Peyer's patch (tissue), 4 donors: ENCODE measurements around the gene SV2B. TPM values are rescaled to one million over a fixed set of nuclear protein-coding genes. Genes with fewer than 3 reads are reported as not detected.

Experiments
- DNase-seq, 3 donors: peaks; one replicate each; pipeline ENCODE4 v3.0.0-alpha.2; 2017 to 2019
- H3K27ac ChIP-seq, 4 donors: fragments of 200-600 bp; sonication (generic); one replicate each; pipeline ENCODE4 v1.5.1; 2016 to 2019
- H3K27me3 ChIP-seq, 2 donors: fragments of 200-600 bp; sonication (generic); one replicate each; pipeline ENCODE4 v1.5.1; 2019
- H3K36me3 ChIP-seq, 3 donors: fragments of 200-600 bp; sonication (generic); one replicate each; pipeline ENCODE4 v1.5.1; 2016 to 2019
- H3K4me1 ChIP-seq, 4 donors: fragments of 200-600 bp; sonication (generic); one replicate each; pipeline ENCODE4 v1.5.1; 2016 to 2019
- H3K4me3 ChIP-seq, 4 donors: fragments of 200-600 bp; sonication (generic); 1 replicate in 3 of 4; 2 replicates in 1 of 4; pipeline ENCODE4 v1.5.1; 2016 to 2019; ENCODE audit warnings: mild to moderate bottlenecking in 1 of 4
- H3K9me3 ChIP-seq, 4 donors: fragments of 200-600 bp; sonication (generic); one replicate each; pipeline ENCODE4 v1.5.1; 2016 to 2019; ENCODE audit warnings: mild to moderate bottlenecking in 1 of 4
- POLR2A ChIP-seq, 2 donors: fragments of 450-650 bp; IDR thresholded peaks; one replicate each; pipeline ENCODE4 v1.5.1; 2017; ENCODE audit warnings: antibody characterized with exemption in 2 of 2, mild to moderate bottlenecking in 2 of 2, moderate library complexity in 2 of 2
- total RNA-seq, 4 donors: library from RNA; depleted of rRNA; stranded (reverse); fragments of >200 nt; gene quantifications; one replicate each; pipeline ENCODE4 v1.1.0, GENCODE V29; 2016
- TF ChIP-seq, protein P1 (sequence below), 6 experiments: fragments of 450-650 bp in 4 of 6; fragments of 200-600 bp in 2 of 6; sonication (generic) in 1 of 6; IDR thresholded peaks; one replicate each; pipeline ENCODE4 v1.5.1; 2017 to 2019; ENCODE audit warnings: antibody characterized with exemption in 6 of 6, mild to moderate bottlenecking in 3 of 6, moderate library complexity in 1 of 6

The SV2B gene
- total RNA-seq, 4 donors from 2014 or later = 0.18 to 2.5 (median 0.69) TPM

DNA sequence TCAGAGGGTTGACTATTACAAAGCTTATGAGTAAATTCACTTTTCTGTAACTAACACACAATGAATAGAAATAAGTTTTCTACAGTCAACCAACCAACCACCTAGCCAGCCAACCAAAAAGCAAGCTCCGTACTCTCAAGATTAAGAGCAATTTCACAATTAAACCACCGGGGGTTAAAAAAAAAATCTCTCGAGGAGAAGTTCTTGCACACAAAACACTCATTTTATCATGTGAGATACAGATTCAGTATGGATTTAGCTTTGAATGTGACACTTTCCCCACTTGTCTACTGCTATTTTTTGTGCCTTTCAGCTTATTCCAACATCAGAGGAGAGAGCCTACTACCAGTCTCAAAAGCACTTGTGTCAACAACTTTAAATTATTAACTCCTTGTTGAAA is 135.3 kb downstream of the SV2B start:
- no peaks in the 10 kb centered on the region for H3K4me1 ChIP-seq
- H3K27me3 ChIP-seq = no peaks in the 10 kb centered on the region
- H3K9me3 ChIP-seq = no peaks in the 10 kb centered on the region
- H3K36me3 ChIP-seq = no peaks in the 10 kb centered on the region
- no peak overlapping the region for H3K27ac ChIP-seq
- TF ChIP-seq, protein P1, sequence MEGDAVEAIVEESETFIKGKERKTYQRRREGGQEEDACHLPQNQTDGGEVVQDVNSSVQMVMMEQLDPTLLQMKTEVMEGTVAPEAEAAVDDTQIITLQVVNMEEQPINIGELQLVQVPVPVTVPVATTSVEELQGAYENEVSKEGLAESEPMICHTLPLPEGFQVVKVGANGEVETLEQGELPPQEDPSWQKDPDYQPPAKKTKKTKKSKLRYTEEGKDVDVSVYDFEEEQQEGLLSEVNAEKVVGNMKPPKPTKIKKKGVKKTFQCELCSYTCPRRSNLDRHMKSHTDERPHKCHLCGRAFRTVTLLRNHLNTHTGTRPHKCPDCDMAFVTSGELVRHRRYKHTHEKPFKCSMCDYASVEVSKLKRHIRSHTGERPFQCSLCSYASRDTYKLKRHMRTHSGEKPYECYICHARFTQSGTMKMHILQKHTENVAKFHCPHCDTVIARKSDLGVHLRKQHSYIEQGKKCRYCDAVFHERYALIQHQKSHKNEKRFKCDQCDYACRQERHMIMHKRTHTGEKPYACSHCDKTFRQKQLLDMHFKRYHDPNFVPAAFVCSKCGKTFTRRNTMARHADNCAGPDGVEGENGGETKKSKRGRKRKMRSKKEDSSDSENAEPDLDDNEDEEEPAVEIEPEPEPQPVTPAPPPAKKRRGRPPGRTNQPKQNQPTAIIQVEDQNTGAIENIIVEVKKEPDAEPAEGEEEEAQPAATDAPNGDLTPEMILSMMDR (IDR thresholded peaks at IDR 0.05) = no peak
- no peak for TF ChIP-seq POLR2A (IDR thresholded peaks at IDR 0.05)
- no peak for DNase-seq
- no peak overlapping the region for H3K4me3 ChIP-seq

DNA sequence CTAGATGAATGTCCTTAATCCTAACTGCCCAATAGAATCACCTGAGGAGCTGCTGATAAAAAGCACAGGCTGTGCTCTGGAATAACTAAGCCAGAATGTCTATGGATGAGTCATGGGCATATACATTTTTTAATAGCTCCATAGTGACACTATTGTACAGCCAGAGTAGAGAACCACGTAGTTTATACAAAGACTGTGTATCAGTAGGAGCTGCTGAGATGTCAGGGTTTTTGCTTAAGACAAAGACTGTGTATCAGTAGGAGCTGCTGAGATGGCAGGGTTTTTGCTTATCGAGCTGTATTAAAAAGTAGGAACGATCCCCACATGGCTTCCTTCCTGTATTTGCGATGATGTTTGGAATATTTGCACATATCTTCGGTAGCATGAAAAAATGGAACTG is 137.4 kb downstream of the SV2B start:
- Histone ChIP-seq H3K4me3 (no peak overlapping the region), H3K27ac (no peak overlapping the region), H3K4me1 (no peaks in the 10 kb centered on the region), H3K27me3 (no peaks in the 10 kb centered on the region), H3K36me3 (no peaks in the 10 kb centered on the region), H3K9me3 (no peaks in the 10 kb centered on the region)
- no peak for DNase-seq
- TF ChIP-seq POLR2A (IDR thresholded peaks at IDR 0.05) = no peak
- TF ChIP-seq, protein P1 (IDR thresholded peaks at IDR 0.05) = no peak

DNA sequence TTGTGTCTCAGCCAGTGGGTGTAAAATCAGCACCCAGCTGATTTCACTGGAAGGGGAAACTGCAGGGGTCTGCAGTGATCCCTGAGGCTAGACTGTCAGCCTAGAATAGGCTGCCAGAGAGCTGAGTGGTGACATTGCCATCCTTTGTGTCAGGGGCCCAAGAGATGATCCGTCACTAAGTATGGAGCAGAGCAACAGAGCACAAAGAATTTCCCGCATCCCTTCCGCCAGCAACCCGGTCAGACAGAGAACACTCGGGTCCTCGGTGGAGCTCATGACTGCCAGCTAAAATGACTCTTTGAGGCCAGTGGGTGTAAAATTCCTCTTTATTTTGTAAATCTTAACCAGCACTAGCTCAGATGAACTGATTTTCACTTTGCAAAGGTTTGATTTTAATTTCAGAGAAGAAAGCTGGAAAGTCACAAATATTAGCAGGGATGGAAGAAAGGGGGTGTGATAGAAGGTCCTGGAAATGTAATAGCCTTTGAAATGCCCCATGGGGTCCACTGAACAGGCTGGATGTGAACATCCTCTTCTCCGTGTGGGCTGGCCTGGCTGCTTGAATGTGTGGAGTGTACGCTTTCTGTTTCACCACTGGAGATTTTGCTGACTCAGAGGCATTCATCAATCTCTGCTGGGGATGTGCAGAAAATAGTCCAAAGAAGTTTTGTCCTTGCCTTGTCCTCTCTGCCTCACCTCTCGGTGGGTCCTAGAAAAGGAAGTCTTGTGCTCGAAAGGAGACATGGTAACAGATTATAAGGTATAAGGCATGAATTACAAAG is 138.8 kb downstream of the SV2B start:
- Histone ChIP-seq H3K4me1 (no peaks in the 10 kb centered on the region), H3K36me3 (no peaks in the 10 kb centered on the region), H3K9me3 (no peaks in the 10 kb centered on the region), H3K27ac (no peak overlapping the region), H3K27me3 (no peaks in the 10 kb centered on the region), H3K4me3 (no peak overlapping the region)
- TF ChIP-seq, protein P1 (IDR thresholded peaks at IDR 0.05) = no peak
- no peak for TF ChIP-seq POLR2A (IDR thresholded peaks at IDR 0.05)
- DNase-seq = no peak

DNA sequence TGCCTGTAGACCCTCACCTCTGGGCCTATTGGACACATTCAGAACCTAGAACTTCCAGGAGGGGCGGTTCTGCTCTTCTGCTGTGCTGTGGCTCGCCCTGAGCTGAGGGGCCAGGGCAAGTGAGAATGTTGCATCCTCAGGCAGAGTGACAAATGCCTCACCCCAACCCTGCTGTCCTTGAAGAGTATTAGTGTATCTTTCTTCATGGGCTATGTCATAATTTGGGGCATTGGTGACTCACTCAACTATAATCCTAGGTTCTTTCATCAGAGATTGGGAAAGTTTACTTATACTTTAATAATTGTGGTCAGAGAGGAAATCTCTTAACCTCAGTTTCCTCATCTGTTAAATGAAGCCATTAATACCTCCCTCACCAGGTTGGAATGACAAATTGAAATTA is 143.8 kb downstream of the SV2B start:
- Histone ChIP-seq H3K4me3 (no peak overlapping the region), H3K27me3 (no peaks in the 10 kb centered on the region), H3K27ac (no peak overlapping the region), H3K4me1 (no peaks in the 10 kb centered on the region), H3K36me3 (no peaks in the 10 kb centered on the region), H3K9me3 (no peaks in the 10 kb centered on the region)
- DNase-seq = no peak
- TF ChIP-seq, protein P1 (IDR thresholded peaks at IDR 0.05) = no peak
- no peak for TF ChIP-seq POLR2A (IDR thresholded peaks at IDR 0.05)

DNA sequence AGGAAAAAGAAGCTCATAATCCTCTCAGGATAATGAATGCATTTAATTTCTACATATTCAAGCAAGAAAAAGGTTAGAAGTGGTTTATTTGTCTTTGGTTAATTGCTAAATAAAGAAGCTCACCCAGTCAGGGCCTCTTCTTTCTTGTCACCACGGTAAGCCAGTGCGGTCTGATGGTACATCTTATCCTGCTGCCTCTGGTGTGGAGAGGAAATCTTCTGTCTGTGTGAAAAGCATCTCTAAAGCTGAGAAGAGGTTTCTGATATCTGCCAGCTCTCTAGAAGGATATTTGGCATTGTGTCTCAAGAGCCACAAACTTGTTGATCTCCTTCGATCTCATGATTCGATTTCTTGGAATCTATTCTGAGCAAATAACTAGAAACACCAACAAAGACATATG is 144.9 kb downstream of the SV2B start:
- H3K9me3 ChIP-seq = no peaks in the 10 kb centered on the region
- no peak overlapping the region for H3K4me3 ChIP-seq
- DNase-seq = no peak
- no peaks in the 10 kb centered on the region for H3K36me3 ChIP-seq
- no peaks in the 10 kb centered on the region for H3K4me1 ChIP-seq
- no peak overlapping the region for H3K27ac ChIP-seq
- no peaks in the 10 kb centered on the region for H3K27me3 ChIP-seq
- no peak for TF ChIP-seq POLR2A (IDR thresholded peaks at IDR 0.05)
- TF ChIP-seq, protein P1 (IDR thresholded peaks at IDR 0.05) = no peak
